Body of pancreas (tissue), 4 donors: ENCODE data around the gene TAS2R60.

Experiments
- POLR2A ChIP-seq, 3 donors: fragments of 450-650 bp; IDR thresholded peaks; one replicate each; pipeline ENCODE4 v1.6.1; 2016; ENCODE audit warnings: antibody characterized with exemption in 3 of 3, mild to moderate bottlenecking in 2 of 3
- TF ChIP-seq, protein P1 (sequence below), 7 experiments: fragments of 450-650 bp in 4 of 7; fragments of 200-600 bp in 3 of 7; sonication (generic) in 3 of 7; IDR thresholded peaks; one replicate each; pipeline ENCODE4 v1.5.1; 2016 to 2019; ENCODE audit warnings: antibody characterized with exemption in 7 of 7

DNA sequence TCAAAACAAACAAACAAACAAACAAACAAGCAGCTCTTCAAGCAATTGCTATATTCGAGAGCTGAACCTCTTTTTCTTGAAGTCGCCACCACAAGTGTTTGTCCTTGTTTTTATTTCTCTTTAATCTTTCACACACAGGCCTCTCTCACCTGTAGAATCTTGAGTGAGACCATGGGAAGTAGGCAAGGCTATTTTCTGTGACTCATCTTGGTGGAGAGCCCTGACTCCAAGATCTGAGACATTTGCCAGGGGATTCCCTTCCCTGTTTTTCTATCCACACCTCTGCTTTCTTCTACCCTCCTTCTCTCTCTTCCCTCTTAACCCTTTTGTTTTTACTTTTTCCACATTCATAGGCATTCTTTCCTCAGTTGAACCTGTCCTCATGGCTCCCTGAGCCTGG lies 8.0 kb upstream of the TAS2R60 start:
- TF ChIP-seq, protein P1, sequence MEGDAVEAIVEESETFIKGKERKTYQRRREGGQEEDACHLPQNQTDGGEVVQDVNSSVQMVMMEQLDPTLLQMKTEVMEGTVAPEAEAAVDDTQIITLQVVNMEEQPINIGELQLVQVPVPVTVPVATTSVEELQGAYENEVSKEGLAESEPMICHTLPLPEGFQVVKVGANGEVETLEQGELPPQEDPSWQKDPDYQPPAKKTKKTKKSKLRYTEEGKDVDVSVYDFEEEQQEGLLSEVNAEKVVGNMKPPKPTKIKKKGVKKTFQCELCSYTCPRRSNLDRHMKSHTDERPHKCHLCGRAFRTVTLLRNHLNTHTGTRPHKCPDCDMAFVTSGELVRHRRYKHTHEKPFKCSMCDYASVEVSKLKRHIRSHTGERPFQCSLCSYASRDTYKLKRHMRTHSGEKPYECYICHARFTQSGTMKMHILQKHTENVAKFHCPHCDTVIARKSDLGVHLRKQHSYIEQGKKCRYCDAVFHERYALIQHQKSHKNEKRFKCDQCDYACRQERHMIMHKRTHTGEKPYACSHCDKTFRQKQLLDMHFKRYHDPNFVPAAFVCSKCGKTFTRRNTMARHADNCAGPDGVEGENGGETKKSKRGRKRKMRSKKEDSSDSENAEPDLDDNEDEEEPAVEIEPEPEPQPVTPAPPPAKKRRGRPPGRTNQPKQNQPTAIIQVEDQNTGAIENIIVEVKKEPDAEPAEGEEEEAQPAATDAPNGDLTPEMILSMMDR (IDR thresholded peaks at IDR 0.05) = no peak
- TF ChIP-seq POLR2A (IDR thresholded peaks at IDR 0.05) = no peak
